ENCODE measurements around the gene TBX20. TPM values are rescaled to one million over a fixed set of nuclear protein-coding genes. Genes with fewer than 3 reads are reported as not detected.
A peak's percentile ranks its signal among the peaks of the same experiment; 100 is the strongest.
"Not testable (repeated sequence)": the region's sequence is repeated elsewhere in the genome, so short reads cannot be mapped to it uniquely, and the experiment has no call there.

Gene TBX20
- total RNA-seq, 1 donor from 2014 or later, result 193 TPM

DNA sequence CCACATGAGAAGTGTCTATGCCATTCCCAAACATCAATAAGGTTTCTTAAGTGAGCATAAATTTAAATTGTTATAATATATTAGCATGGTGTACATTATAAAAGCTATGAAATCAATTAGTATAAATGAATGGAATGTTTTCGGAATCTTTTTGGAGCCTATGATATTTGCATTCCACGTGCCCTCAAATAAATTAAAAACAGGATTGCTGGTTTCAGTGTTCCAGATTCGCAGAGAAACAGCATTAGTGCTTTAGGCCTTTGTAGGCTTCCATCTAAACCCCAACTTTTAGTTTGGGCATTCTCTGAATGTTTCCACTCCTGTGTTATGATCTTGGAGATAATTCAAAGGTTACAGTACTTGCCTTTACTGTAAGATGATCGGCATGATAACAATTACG is 15.4 kb downstream of the TBX20 start:
- ATAC-seq; intact Hi-C loops (cut with micrococcal nuclease); DNase-seq: not testable (repeated sequence)

GRCh38 chr7:35232994-35233393 is 20.9 kb downstream of the TBX20 start:
- intact Hi-C loops (cut with micrococcal nuclease), result no loop called here
- ATAC-seq (no peak), DNase-seq (no peak)

GRCh38 chr7:35231221-35231620 is 22.7 kb downstream of the TBX20 start:
- DNase-seq; intact Hi-C loops (cut with micrococcal nuclease): not testable (repeated sequence)
- ATAC-seq, result peak; percentile 8

GRCh38 chr7:35229116-35229780 is 24.7 kb downstream of the TBX20 start:
- peak; percentile 73 for ATAC-seq
- DNase-seq; intact Hi-C loops (cut with micrococcal nuclease): not testable (repeated sequence)

DNA sequence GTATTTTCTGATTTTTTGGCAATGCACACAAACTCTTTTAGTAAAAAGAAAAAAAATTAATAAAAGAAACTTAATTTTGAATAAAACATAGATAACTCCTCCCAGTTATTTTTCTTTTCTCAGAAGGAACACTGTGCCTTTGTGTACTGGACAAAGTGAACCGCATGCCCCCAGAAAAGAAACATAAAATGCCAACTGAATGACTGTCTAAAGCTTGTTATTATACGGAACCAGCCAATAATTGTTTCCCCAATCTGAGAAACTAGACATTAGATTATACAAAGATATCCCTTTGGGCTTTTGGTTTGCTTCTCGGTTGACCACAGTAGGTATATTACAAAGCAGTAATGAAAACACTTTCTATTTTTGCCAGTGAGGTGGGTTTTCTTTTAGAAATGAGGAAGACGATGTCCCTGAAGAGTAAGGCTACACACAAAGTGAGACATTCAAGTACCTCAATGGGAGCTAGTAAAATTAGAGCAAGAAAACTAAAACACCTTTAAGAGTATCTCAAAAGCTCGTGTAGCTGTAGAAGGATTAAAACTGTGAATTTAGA is 25.3 kb downstream of the TBX20 start:
- intact Hi-C loops (cut with micrococcal nuclease); ATAC-seq; DNase-seq: not testable (repeated sequence)

GRCh38 chr7:35227438-35227837 is 26.5 kb downstream of the TBX20 start:
- DNase-seq; ATAC-seq; intact Hi-C loops (cut with micrococcal nuclease): not testable (repeated sequence)

- DNase-seq; intact Hi-C loops (cut with micrococcal nuclease): not testable (repeated sequence)
- peak; percentile 16 for ATAC-seq
These were observed 31.5 kb downstream of the TBX20 start for GRCh38 chr7:35222445-35222844.

DNA sequence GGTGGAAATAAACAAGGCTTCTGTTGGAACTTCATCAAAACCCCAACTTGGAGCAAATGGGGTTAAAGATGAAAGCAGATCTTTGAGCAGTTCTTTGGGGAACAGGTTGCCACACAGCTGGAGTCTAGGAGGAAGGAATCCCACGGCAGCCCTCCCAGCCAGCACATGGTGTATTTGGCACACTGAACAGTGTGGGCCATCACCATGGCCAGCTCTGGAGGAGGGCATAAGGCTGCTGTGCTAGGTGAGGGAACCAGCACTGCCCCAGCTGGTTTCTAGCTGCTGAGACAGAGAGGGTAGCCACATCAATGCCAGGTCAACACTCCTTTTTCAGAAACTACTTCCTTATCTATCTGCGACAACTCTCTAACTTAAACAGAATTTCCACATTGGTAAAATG is 33.7 kb downstream of the TBX20 start:
- DNase-seq (peak; percentile 37), ATAC-seq (peak; percentile 69)
- intact Hi-C loops (cut with micrococcal nuclease), result not testable (repeated sequence)

GRCh38 chr7:35216033-35216432 is 37.9 kb downstream of the TBX20 start:
- ATAC-seq, result peak; percentile 26
- DNase-seq; intact Hi-C loops (cut with micrococcal nuclease): not testable (repeated sequence)

DNA sequence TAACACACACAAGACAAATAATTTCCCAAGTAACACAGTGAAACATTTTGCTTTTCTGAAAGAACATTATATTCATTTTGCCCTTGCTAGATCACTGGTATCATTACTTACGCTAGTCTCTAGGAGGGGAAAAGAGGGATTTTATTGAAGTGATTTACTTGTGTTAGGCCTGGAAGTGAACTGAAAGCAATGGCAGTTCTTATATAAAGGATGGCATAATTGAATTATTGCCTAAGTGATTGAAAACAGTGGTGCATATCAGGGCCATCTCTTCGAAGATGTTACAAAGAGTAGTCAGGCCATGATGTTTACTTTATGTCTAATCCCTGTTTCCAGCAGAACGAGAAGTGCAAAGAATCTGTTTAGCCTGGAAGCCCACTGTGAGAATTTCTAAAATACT is 38.8 kb downstream of the TBX20 start:
- intact Hi-C loops (cut with micrococcal nuclease); DNase-seq; ATAC-seq: not testable (repeated sequence)

GRCh38 chr7:35206924-35207323 is 47.0 kb downstream of the TBX20 start:
- ATAC-seq; intact Hi-C loops (cut with micrococcal nuclease); DNase-seq: not testable (repeated sequence)

DNA sequence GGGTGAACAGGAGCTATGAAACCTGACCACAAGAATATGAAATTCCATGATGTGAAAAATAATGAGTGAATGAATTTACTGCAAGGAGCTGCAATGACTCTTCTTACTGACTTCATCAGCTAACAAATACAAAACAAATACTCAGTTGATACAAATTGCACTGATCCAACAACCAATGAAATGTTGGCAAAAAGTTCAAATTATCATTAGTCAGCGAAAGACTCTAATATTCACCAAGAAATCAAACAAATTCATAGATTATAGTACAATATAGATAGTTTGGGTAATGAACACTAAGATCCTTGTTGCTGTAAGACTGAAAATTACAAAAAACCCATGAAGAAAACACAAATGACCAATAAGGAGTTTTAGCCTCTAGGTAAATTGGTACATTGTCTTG is 49.0 kb downstream of the TBX20 start:
- ATAC-seq; DNase-seq; intact Hi-C loops (cut with micrococcal nuclease): not testable (repeated sequence)

GRCh38 chr7:35204031-35204430 is 49.9 kb downstream of the TBX20 start:
- DNase-seq; intact Hi-C loops (cut with micrococcal nuclease); ATAC-seq: not testable (repeated sequence)

- DNase-seq; intact Hi-C loops (cut with micrococcal nuclease): not testable (repeated sequence)
These were observed 51.5 kb downstream of the TBX20 start for GRCh38 chr7:35202353-35202752.

GRCh38 chr7:35200170-35200569 is 53.7 kb downstream of the TBX20 start:
- ATAC-seq; intact Hi-C loops (cut with micrococcal nuclease): not testable (repeated sequence)

More at GRCh38 chr7:35202353-35202752, 51.5 kb downstream of the TBX20 start:
- ATAC-seq, result peak; percentile 31

DNA sequence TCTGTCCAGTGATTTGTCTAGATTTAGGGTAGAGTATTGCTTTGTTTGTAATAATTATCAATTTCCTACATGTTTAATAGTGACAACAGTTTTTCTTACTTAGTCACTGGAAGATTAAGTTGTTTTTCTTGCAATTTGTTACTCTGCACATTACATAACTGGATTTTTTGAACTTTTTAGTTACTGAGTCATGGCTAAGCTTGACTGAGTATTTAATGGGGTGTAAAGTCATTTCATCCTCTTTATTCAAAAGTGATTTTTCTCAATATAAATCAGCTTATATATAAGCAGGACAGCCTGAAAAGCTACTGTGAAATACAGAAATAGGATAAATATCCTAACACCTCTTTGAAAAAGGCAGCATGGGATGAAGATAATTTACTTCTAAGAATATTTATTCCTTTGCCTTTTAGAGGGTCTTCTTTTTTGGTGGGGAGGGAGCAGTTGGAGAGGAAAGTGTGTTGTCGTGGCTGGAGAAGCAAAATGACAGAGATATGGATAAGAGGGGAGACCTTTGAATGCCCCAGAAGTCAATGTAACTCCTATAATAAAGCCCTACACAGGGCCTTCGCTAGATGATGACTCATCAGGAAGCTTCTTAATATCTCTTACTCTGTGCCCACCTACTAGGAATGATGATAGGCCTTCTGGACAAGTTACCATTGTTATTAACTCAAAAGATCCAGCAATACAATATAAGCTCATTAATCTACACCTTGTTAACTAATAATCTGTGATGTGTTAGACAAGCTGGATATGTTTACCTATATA is 55.3 kb downstream of the TBX20 start:
- ATAC-seq; DNase-seq; intact Hi-C loops (cut with micrococcal nuclease): not testable (repeated sequence)

More at GRCh38 chr7:35200170-35200569, 53.7 kb downstream of the TBX20 start:
- DNase-seq, result not testable (repeated sequence)

DNA sequence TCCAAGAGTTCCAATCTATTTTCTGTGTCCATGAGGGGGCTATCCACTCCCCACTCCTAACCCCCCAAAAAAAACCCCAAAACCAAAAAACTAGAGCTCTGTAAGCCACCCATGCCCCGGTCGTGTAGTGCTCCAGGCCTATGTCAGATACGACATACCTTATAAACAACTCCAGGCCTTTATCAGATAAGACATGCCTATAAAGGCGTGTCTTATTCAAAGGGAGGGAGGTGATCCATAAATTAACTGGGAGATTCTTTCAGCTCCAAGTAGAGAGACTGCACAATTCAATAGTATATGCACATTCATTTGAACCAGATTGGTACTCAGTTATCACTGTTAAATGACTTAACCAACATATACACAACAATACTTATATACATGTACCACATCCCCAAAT is 62.3 kb downstream of the TBX20 start:
- intact Hi-C loops (cut with micrococcal nuclease); DNase-seq; ATAC-seq: not testable (repeated sequence)

DNA sequence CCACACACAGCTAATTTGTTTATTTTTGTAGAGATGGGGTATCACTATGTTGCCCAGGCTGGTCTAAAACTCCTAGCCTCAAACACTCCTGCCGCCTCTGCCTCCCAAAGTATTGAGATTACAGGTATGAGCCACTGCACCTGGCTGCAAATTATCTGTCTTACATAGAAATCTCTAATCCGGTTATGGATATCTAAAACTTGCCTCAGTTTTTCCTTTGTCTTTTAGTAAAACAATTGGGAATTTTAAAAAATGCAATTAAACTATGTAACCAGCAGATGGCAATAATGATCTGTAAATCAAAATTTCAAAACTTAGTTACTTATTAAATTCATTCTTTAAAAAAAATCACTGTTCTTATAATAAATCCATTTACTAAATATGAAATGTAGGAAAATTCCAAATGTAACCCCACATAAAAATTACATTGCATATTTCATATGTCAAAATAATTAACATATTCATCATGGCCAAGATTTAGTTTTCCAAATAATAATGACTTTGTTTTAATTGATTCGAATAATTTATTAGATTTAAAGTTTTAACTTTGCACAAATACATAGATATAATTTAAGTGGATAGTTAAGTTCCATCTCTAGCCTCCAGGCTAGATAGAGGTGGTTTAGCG is 63.6 kb downstream of the TBX20 start:
- DNase-seq; intact Hi-C loops (cut with micrococcal nuclease); ATAC-seq: not testable (repeated sequence)

DNA sequence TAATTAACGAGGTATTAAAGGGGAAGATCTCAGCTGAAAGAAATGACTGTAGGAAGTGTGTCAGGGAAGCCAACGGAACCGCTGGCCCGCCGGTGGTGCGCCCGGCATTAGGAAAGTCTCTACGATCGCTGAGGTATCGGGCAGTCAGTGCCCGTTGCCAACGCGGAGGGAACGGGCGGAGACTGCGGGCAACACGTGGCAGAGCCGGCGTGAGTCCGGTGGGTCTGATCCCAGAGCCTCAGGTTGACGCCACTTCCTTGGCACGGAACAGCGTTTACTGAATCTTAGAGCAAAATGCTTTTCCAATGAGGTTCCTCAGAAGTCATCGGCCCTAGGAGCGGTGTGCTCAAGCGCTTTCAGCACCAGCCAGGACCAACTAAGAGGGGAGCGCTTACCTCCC is 67.1 kb downstream of the TBX20 start:
- ATAC-seq (peak; percentile 70), DNase-seq (peak; percentile 72)
- intact Hi-C loops (cut with micrococcal nuclease), result not testable (repeated sequence)
